Fibroblast of lung (primary cell): Measurements from ENCODE around the gene TESK2. TPM values are rescaled to one million over a fixed set of nuclear protein-coding genes. Genes with fewer than 3 reads are reported as not detected.

ENCODE experiments used
- DNase-seq, 2 donors: peaks; one replicate each; pipeline versions ENCODE4 v3.0.0 to v3.0.0-alpha.2; 2010; ENCODE audit warnings: low read depth in 2 of 2
- H2AFZ ChIP-seq: 2 replicates; pipeline ENCODE4 v1.5.1; 2012; ENCODE audit warnings: low read length, control low read depth, inconsistent platforms
- H3K27ac ChIP-seq: 2 replicates; pipeline ENCODE4 v1.5.1; 2011; ENCODE audit warnings: low read length, control low read depth; ENCODE audit not compliant: insufficient read depth
- H3K27me3 ChIP-seq: 2 replicates; pipeline ENCODE4 v1.5.1; 2011; ENCODE audit warnings: mild to moderate bottlenecking, low read length; ENCODE audit not compliant: control insufficient read depth, insufficient read depth
- H3K36me3 ChIP-seq: 2 replicates; pipeline ENCODE4 v1.5.1; 2011; ENCODE audit warnings: low read length; ENCODE audit not compliant: control insufficient read depth, insufficient read depth
- H3K4me1 ChIP-seq: 2 replicates; pipeline ENCODE4 v1.5.1; 2011; ENCODE audit warnings: low read length; ENCODE audit not compliant: control insufficient read depth, insufficient read depth; ENCODE audit errors: extremely low read depth
- H3K4me2 ChIP-seq: 2 replicates; pipeline ENCODE4 v1.5.1; 2011; ENCODE audit warnings: low read length, control low read depth; ENCODE audit not compliant: insufficient read depth; ENCODE audit errors: extremely low read depth
- H3K4me3 ChIP-seq, 4 experiments: fragments of 200-600 bp in 1 of 4; sonication (generic) in 1 of 4; replicated peaks in 1 of 4; 2 replicates each; pipeline ENCODE4 v1.5.1; 2011 to 2016; ENCODE audit warnings: low read length in 4 of 4, low read depth in 3 of 4, mild to moderate bottlenecking in 3 of 4, control low read depth in 2 of 4, inconsistent platforms in 1 of 4, mixed read lengths in 1 of 4; ENCODE audit not compliant: insufficient read depth in 1 of 4; ENCODE audit errors: control extremely low read depth in 1 of 4
- H3K79me2 ChIP-seq: 2 replicates; pipeline ENCODE4 v1.5.1; 2012; ENCODE audit warnings: mild to moderate bottlenecking, low read length, inconsistent platforms; ENCODE audit not compliant: control insufficient read depth, insufficient read depth
- H3K9ac ChIP-seq: 2 replicates; pipeline ENCODE4 v1.5.1; 2011; ENCODE audit warnings: mild to moderate bottlenecking, low read length, control low read depth; ENCODE audit not compliant: insufficient read depth
- H3K9me3 ChIP-seq: 2 replicates; pipeline ENCODE4 v1.5.1; 2012; ENCODE audit warnings: low read depth, low read length; ENCODE audit not compliant: control insufficient read depth, insufficient read depth
- H4K20me1 ChIP-seq: 2 replicates; pipeline ENCODE4 v1.5.1; 2011; ENCODE audit warnings: low read length; ENCODE audit not compliant: control insufficient read depth, insufficient read depth; ENCODE audit errors: extremely low read depth
- EZH2 ChIP-seq: IDR thresholded peaks from 2 replicates; pipeline ENCODE4 v1.5.1; 2012; ENCODE audit warnings: low read length, control low read depth, mild to moderate bottlenecking; ENCODE audit errors: missing control alignments
- polyA plus RNA-seq, 2 donors: library from polyadenylated mRNA; depleted of rRNA in 1 of 2; stranded (reverse) in 1 of 2; unstranded in 1 of 2; fragments of >200 nt; gene quantifications; 2 replicates each; pipeline ENCODE4 v1.2.1, GENCODE V29; 2011 to 2012; ENCODE audit warnings: missing spikeins in 1 of 2
- total RNA-seq: library from RNA; depleted of rRNA; stranded (reverse); fragments of >200 nt; gene quantifications from 2 replicates; pipeline ENCODE4 v1.2.1, GENCODE V29; 2014
- TF ChIP-seq, protein P1 (sequence below), 2 donors: IDR thresholded peaks in 1 of 2; conservative IDR thresholded peaks in 1 of 2; 1 replicate in 1 of 2; 2 replicates in 1 of 2; pipeline ENCODE4 v1.5.1; 2011 to 2012; ENCODE audit warnings: low read length in 2 of 2, control low read depth in 1 of 2, inconsistent platforms in 1 of 2, low read depth in 1 of 2, mild to moderate bottlenecking in 1 of 2

TESK2 gene
- total and polyA plus RNA-seq, 2 donors (not counting 1 experiment from before 2014, with no cell fraction given), result 1.7 to 4.3 TPM

DNA sequence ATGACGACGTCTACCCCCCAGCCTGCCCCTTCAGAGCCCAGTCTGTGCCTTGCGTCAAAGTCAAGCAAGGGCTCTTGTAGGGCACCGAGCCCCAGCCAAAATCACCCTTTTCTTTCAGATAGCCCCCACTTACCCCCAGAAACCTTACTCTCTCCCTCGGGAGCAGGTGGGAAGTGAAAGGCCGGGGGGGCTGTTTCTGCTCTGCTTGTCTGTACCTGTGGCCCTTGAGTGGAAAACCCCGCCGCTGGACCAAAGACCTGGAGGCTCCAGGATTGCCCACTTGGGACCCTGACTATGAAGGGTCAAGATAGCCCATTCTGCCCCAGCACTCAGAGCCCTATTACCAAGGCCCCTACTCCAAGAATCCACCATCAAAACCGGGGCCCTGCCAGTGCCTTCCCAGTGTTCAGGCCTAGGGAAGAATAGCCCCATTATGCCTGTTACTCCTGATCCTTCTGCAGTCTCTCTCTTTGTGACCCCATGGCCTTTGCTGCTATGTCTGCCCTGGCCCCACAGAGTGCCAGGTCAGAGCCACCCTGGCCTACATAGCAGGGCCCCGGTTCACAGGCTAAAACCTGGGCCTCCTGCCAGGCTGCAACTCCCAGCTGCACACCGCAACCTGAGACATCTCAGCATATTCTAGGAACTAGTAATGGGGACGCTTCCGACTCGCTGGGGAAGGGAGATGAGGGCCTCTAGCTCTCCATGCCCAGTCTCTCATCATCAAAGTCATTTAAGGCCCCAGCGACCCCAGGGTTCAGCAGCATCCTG, 186.5 kb downstream of the TESK2 start:
- Histone ChIP-seq H3K9me3 (no peaks in the 10 kb centered on the region), H3K27me3 (no peaks in the 10 kb centered on the region), H4K20me1 (no peaks in the 10 kb centered on the region), H3K36me3 (no peaks in the 10 kb centered on the region), H3K79me2 (no peaks in the 10 kb centered on the region), H3K4me1 (peaks cover 4% of the 10 kb centered on the region), H2AFZ (peak overlapping the region; percentile 98), H3K4me2 (peak overlapping the region; percentile 96), H3K27ac (peak overlapping the region; percentile 85), H3K9ac (peak overlapping the region; percentile 83), H3K4me3 (peak overlapping the region; percentile 63 to 70 (median 68))
- TF ChIP-seq, protein P1, sequence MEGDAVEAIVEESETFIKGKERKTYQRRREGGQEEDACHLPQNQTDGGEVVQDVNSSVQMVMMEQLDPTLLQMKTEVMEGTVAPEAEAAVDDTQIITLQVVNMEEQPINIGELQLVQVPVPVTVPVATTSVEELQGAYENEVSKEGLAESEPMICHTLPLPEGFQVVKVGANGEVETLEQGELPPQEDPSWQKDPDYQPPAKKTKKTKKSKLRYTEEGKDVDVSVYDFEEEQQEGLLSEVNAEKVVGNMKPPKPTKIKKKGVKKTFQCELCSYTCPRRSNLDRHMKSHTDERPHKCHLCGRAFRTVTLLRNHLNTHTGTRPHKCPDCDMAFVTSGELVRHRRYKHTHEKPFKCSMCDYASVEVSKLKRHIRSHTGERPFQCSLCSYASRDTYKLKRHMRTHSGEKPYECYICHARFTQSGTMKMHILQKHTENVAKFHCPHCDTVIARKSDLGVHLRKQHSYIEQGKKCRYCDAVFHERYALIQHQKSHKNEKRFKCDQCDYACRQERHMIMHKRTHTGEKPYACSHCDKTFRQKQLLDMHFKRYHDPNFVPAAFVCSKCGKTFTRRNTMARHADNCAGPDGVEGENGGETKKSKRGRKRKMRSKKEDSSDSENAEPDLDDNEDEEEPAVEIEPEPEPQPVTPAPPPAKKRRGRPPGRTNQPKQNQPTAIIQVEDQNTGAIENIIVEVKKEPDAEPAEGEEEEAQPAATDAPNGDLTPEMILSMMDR (conservative IDR thresholded peaks at IDR 0.05 in 1 of 2, IDR thresholded peaks at IDR 0.05 in 1 of 2; ENCODE audit: low read depth in 1 of 2, low read length in 2 of 2), result no peak
- no peak for TF ChIP-seq EZH2
- DNase-seq, result peak; percentile 10 to 23

DNA sequence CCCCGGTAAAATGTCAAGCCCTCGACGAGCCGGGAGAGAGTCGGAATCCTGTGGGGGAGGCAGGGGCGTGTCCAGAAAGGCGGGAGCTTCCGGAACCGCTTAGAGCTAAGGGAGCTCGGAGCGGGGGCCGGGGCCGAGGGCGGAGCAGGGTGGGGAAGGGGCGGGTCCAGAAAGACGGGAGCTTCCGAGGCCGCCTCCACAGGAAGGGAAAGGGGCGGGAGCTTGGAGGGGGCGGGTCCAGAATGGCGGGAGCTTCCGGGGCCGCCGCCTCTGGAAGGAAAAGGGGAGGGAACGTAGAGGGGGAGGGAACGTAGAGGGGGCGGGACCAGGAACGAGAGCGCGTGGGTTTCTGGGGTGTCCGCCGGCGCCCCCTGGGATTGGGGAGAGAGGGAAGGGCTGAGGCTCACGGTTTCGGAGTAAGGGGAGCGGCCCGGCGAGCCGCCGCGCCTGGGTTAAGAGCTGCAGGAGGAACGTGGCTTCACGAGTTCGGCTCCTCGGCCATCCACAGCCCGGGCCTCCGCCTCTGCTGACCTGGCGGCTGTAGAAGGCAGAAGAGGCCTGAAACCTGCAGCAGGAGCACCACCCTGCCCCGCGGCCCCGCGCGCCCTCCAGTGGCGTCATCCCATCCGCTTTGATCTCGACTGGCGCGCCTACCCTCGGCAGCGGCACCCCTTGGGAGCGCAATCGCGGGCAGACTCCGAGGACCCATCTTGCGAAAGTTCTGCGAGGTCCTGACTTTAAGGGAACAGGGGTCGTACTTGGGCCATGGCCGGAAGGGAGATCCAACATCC, 187.2 kb downstream of the TESK2 start:
- TF ChIP-seq, protein P1 (conservative IDR thresholded peaks at IDR 0.05 in 1 of 2, IDR thresholded peaks at IDR 0.05 in 1 of 2; ENCODE audit: low read depth in 1 of 2, low read length in 2 of 2), result peak; percentile 48 to 58
- no peak for TF ChIP-seq EZH2
- H3K9ac ChIP-seq, result peak overlapping the region; percentile 83
- H3K36me3 ChIP-seq, result no peaks in the 10 kb centered on the region
- no peaks in the 10 kb centered on the region for H3K27me3 ChIP-seq
- peak overlapping the region; percentile 96 for H3K4me2 ChIP-seq
- peak overlapping the region; percentile 85 for H3K27ac ChIP-seq
- DNase-seq, result peak; percentile 97
- H3K9me3 ChIP-seq, result no peaks in the 10 kb centered on the region
- H4K20me1 ChIP-seq, result no peaks in the 10 kb centered on the region
- H3K4me3 ChIP-seq, result peak overlapping the region; percentile 68 to 72 (median 70)
- peak overlapping the region; percentile 98 for H2AFZ ChIP-seq
- H3K4me1 ChIP-seq, result peaks cover 4% of the 10 kb centered on the region
- H3K79me2 ChIP-seq, result no peaks in the 10 kb centered on the region

DNA sequence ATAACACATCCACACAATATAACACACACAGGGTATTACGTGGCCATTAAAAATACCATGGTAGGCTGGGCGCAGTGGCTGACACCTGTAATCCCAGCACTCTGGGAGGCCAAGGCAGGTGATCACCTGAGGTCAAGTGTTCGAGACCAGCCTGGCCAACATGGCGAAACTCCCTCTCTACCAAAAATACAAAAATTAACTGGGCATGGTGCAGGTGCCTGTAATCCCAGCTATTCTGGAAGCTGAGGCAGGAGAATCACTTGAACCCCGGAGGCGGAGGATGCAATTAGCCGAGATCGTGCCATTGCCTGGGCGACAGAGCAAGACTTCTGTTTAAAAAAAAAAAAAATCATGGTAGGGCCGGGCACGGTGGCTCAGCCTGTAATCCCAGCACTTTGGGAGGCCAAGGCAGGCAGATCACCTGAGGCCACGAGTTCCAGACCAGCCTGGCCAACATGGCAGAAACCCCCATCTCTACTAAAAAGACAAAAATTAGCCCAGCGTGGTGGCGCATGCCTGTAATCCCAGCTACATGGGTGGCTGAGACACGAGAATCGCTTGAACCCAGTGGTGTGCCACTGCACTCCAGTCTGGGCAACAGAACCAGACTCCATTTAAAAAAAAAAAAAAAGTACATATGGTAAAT, 188.3 kb downstream of the TESK2 start:
- Histone ChIP-seq H3K4me1 (peaks cover 4% of the 10 kb centered on the region), H3K79me2 (no peaks in the 10 kb centered on the region), H2AFZ (peak overlapping the region; percentile 55), H3K4me2 (peak overlapping the region; percentile 54), H3K27ac (peak overlapping the region; percentile 83), H4K20me1 (no peaks in the 10 kb centered on the region), H3K36me3 (no peaks in the 10 kb centered on the region), H3K9ac (peak overlapping the region; percentile 62), H3K9me3 (no peaks in the 10 kb centered on the region), H3K4me3 (peak overlapping the region; percentile 56 to 72 (median 64)), H3K27me3 (no peaks in the 10 kb centered on the region)
- DNase-seq, result no peak
- no peak for TF ChIP-seq EZH2
